Panc1 (cell line): Measurements from ENCODE around the gene SP6.

Experiments
- POLR2AphosphoS5 ChIP-seq: IDR thresholded peaks from 2 replicates; pipeline ENCODE4 v1.6.1; 2012; ENCODE audit warnings: mild to moderate bottlenecking, low read depth, low read length, moderate library complexity
- TCF7L2 ChIP-seq: IDR thresholded peaks from 2 replicates; pipeline ENCODE4 v1.6.1; 2011; ENCODE audit warnings: mild to moderate bottlenecking, low read depth, low read length, inconsistent platforms
- TF ChIP-seq, protein P1 (sequence below): fragments of 450-650 bp; IDR thresholded peaks from 2 replicates; pipeline ENCODE4 v1.5.1; 2017; ENCODE audit warnings: mild to moderate bottlenecking
- TF ChIP-seq, protein P2 (sequence below), 2 experiments: IDR thresholded peaks; 2 replicates each; pipeline ENCODE4 v1.6.1; 2011 to 2012; ENCODE audit warnings: low read depth in 2 of 2, control low read depth in 1 of 2, low read length in 1 of 2, mild to moderate bottlenecking in 1 of 2, moderate library complexity in 1 of 2; ENCODE audit not compliant: insufficient read depth in 1 of 2

DNA sequence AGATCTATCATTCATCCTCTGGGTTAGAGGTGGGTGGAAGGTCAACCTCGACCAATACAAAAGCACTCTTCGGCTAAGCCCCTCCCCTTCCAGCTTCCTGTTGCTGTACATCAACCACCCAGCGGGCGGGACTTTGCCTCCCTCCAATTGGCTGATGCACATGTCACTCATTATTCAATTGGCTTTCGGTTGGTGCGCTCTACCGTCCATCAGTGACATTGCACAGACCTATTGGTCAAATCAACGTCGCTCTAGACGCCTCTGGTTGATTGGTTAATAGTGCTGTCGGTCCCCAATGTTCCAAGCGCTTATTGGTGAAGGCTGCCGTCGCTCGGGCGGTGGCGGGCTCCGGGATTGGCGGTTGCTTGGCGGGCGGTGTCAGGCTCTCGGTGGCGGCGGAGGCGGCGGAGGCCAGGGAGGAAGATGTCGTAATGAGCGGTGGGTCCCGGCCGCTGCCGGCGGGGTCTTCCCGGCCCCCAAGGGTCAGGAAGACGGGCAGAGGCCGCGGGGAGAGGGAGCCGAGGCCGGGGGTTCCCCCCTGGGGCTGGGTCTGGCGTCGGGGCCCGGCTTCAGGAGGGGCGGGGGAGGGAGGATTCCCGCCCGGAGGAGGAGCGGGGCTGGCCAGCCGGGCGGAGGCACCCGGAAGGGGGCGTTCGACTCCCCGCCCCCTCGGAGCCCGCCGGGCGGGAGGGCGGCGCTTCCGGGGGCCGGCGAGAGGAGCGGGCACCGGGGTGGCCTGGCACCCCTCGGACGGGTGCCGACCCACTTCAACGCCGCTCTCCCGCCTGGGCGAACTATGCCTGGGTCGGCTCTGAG is 45.1 kb upstream of the SP6 start, which contains the start of gene SP2:
- TF ChIP-seq, protein P1, sequence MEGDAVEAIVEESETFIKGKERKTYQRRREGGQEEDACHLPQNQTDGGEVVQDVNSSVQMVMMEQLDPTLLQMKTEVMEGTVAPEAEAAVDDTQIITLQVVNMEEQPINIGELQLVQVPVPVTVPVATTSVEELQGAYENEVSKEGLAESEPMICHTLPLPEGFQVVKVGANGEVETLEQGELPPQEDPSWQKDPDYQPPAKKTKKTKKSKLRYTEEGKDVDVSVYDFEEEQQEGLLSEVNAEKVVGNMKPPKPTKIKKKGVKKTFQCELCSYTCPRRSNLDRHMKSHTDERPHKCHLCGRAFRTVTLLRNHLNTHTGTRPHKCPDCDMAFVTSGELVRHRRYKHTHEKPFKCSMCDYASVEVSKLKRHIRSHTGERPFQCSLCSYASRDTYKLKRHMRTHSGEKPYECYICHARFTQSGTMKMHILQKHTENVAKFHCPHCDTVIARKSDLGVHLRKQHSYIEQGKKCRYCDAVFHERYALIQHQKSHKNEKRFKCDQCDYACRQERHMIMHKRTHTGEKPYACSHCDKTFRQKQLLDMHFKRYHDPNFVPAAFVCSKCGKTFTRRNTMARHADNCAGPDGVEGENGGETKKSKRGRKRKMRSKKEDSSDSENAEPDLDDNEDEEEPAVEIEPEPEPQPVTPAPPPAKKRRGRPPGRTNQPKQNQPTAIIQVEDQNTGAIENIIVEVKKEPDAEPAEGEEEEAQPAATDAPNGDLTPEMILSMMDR, result no peak
- TF ChIP-seq TCF7L2 (no peak), POLR2AphosphoS5 (peak; percentile 77; the same call in 1 of the 2 replicates)
- TF ChIP-seq, protein P2, sequence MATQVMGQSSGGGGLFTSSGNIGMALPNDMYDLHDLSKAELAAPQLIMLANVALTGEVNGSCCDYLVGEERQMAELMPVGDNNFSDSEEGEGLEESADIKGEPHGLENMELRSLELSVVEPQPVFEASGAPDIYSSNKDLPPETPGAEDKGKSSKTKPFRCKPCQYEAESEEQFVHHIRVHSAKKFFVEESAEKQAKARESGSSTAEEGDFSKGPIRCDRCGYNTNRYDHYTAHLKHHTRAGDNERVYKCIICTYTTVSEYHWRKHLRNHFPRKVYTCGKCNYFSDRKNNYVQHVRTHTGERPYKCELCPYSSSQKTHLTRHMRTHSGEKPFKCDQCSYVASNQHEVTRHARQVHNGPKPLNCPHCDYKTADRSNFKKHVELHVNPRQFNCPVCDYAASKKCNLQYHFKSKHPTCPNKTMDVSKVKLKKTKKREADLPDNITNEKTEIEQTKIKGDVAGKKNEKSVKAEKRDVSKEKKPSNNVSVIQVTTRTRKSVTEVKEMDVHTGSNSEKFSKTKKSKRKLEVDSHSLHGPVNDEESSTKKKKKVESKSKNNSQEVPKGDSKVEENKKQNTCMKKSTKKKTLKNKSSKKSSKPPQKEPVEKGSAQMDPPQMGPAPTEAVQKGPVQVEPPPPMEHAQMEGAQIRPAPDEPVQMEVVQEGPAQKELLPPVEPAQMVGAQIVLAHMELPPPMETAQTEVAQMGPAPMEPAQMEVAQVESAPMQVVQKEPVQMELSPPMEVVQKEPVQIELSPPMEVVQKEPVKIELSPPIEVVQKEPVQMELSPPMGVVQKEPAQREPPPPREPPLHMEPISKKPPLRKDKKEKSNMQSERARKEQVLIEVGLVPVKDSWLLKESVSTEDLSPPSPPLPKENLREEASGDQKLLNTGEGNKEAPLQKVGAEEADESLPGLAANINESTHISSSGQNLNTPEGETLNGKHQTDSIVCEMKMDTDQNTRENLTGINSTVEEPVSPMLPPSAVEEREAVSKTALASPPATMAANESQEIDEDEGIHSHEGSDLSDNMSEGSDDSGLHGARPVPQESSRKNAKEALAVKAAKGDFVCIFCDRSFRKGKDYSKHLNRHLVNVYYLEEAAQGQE (IDR thresholded peaks at IDR 0.05; ENCODE audit: insufficient read depth in 1 of 2, low read depth in 2 of 2, low read length in 1 of 2), result 0 out of 4 replicates have a peak, but pooled peaks of 1 of the 2 experiments have one; percentile 34
